ENCODE data around the gene MBTPS1.

- TF ChIP-seq CTCF (IDR thresholded peaks at IDR 0.05) (no peak), POLR2A (IDR thresholded peaks at IDR 0.05) (no peak)
These were observed 29.7 kb downstream of the MBTPS1 start for GRCh38 chr16:84087001-84087400.

All from adrenal gland (tissue), 5 donors.